ENCODE data around the gene ZNF480. TPM values are rescaled to one million over a fixed set of nuclear protein-coding genes. Genes with fewer than 3 reads are reported as not detected.

ZNF480 gene
- total RNA-seq, 2 experiments from 2014 or later: 10.6 to 14.3 TPM

- Mint-ChIP-seq H3K27ac (peak within 1 kb of the TSS; percentile 98), H3K27me3 (no peaks in the 10 kb centered on the region), H3K4me3 (peak within 1 kb of the TSS; percentile 90), H3K4me1 (peaks cover 17% of the 10 kb centered on the region), H3K9me3 (ENCODE audit: low read depth) (peaks cover 31% of the 10 kb centered on the region), H3K36me3 (peaks cover 63% of the 10 kb centered on the region)
- peak; percentile 95 for DNase-seq
- ATAC-seq: peak; percentile 99
- CTCF ChIA-PET: interaction anchor here (0.7 to 0.8 kb wide), 2 partner anchors 24 to 130 kb away, joined by 3 read pairs; no protein-coding TSS in a partner anchor
Measured at GRCh38 chr19:52369559-52370340, 72.8 kb downstream of the ZNF480 start, which contains the start of gene ZNF880. ZNF880 (plus strand) TSS chr19:52369923; CDS start chr19:52369966, 43 bp downstream.

- H3K4me3 Mint-ChIP-seq: peak overlapping the region; percentile 90
- peak overlapping the region; percentile 98 for H3K27ac Mint-ChIP-seq
- DNase-seq (no peak), ATAC-seq (no peak)
- no peaks in the 10 kb centered on the region for H3K27me3 Mint-ChIP-seq
- CTCF ChIA-PET: no interaction called here
- H3K36me3 Mint-ChIP-seq: peaks cover 67% of the 10 kb centered on the region
- peaks cover 34% of the 10 kb centered on the region for H3K9me3 Mint-ChIP-seq (ENCODE audit: low read depth)
- peaks cover 17% of the 10 kb centered on the region for H3K4me1 Mint-ChIP-seq
Measured at GRCh38 chr19:52370341-52370710, 73.4 kb downstream of the ZNF480 start.

Small RNA genes within 50 kb of the gene (microRNA-seq; reads per million reads assigned to microRNA genes)
- 17.0 reads per million, percentile 40 among the genes with 10 or more reads in this experiment for gene MIR643

Other genes starting within 250 kb of the ZNF480 start
- 10 to 100 TPM in 1 of 2 experiments, 1 to 10 TPM in 1; 8.8 to 15.1 TPM for gene ZNF432, start 248.3 kb upstream of the ZNF480 start, total RNA-seq
- 10 to 100 TPM; 22.3 to 30.4 TPM for gene ZNF841, start 201.4 kb upstream of the ZNF480 start, total RNA-seq
- gene ZNF616, start 157.2 kb upstream of the ZNF480 start, total RNA-seq: 1 to 10 TPM; 6.8 to 7.8 TPM
- gene ZNF836, start 125.5 kb upstream of the ZNF480 start, total RNA-seq: 10 to 100 TPM; 12.6 to 14.6 TPM
- 100 to 1,000 TPM; 168 to 207 TPM for gene PPP2R1A, start 107.1 kb upstream of the ZNF480 start, total RNA-seq
- 10 to 100 TPM; 20.6 to 25.8 TPM for gene ZNF766, start 27.6 kb upstream of the ZNF480 start, total RNA-seq
- 1 to 10 TPM; 1.4 to 2.0 TPM for gene ZNF610, start 39.1 kb downstream of the ZNF480 start, total RNA-seq
- 10 to 100 TPM; 11.9 to 18.8 TPM for gene ZNF880, start 72.8 kb downstream of the ZNF480 start, total RNA-seq
- 10 to 100 TPM; 11.7 to 15.0 TPM for gene ZNF528, start 100.7 kb downstream of the ZNF480 start, total RNA-seq
- not detected for gene ZNF534, start 132.0 kb downstream of the ZNF480 start, total RNA-seq
- 1 to 10 TPM; 1.8 to 1.9 TPM for gene ZNF578, start 156.4 kb downstream of the ZNF480 start, total RNA-seq
- gene ZNF808, start 230.5 kb downstream of the ZNF480 start, total RNA-seq: 10 to 100 TPM; 33.9 to 45.1 TPM

All from activated CD8-positive, alpha-beta memory T cell treated with anti-CD3 and anti-CD28 coated beads, Interleukin-2, amount 10 ng/mL, durations not matched to agents 7 days and 5 days (primary cell).